Stimulated activated CD4-positive, alpha-beta T cell treated with anti-CD3 and anti-CD28 coated beads, Interleukin-15, amount 100 ng/mL, for 24 hours (primary cell): ENCODE data around the gene RASSF7.

Source experiments
- DNase-seq: peaks from one replicate; pipeline ENCODE4 v3.0.0-alpha.2; 2020

Gene RASSF7

DNA sequence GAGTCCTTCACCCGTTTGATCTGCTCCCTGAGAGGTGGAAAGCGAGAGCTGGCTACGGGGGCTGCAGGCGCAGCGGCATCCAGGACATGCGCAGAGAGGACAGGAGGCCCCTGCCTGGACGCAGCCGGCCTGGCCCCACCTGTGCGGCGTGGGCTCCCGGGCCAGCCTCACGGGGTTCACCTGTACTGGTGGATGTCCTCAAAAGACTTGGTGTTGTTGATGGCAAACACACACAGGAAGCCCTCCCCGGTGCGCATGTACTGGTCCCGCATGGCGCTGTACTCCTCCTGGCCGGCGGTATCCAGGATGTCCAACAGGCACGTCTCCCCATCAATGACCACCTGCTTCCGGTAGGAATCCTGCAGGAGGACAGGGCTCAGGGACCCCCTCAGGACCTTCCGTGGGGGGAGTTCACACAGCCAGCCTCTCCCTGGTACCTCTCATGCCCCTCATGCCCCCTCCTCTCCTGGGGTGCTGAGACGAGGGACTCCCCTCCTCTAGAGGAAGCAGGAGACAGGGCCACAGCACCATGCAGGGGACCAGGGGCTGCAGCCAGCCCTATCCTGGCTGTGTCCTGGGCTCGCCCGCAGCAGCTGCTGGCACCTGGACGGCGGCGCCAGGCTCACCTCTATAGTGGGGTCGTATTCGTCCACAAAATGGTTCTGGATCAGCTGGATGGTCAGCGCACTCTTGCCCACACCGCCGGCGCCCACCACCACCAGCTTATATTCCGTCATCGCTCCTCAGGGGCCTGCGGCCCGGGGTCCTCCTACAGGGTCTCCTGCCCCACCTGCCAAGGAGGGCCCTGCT is 27.0 kb upstream of the RASSF7 start:
- no peak for DNase-seq

DNA sequence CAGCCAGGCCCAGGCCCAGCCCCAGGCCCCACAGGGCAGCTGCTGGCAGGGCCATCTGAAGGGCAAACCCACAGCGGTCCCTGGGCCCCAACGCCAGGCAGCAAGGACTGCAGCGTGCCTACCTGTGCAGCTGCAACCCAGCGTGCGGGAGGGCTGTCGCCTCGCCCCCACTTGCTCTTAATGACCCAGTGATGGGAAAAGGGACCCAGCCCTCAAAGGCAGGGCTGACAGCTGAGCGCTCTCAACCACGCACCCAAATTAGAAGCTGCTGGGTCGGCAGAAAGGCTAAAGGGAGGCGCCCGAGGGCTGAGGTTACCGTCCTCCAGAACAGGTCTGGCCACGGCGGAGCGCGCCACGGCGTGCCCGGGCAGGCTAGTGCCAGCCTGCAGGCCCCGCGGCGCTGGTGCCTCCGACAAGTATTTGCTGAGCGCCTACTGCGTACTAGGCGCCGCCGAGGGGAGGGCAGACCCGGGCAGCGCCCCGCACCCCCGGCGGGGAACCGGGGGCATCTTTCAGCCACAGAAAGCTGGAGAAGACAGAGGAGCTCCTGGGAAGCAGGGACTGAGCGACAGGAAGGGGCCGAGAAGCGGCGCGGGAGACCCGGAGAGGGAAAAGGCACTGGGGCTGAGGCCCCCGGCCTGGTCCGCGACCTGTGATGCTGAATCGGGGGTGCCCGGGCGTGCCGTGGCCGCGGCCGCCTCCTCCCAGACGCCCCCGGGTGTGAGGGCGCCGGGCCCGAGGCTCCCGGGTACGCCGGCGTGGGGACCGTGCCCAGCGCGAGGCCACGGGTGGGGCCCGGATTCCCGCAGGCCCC is 26.2 kb upstream of the RASSF7 start:
- peak; percentile 55 for DNase-seq

DNA sequence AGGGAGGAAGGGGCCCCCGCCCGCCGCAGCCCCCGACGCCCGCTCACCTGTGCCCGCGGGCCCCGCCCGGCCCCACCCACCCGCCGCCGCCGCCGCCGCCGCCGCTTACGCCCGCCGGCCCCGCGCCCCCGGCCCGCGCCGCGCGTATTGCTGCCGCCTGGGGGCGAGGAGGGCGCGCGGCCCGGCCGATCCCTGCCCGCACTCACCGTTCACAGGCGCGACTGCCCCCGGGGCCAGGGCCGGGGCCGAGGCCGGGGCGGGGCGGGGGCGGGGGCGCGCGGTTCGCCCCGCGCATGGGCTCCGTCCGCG is 25.6 kb upstream of the RASSF7 start:
- no peak for DNase-seq

DNA sequence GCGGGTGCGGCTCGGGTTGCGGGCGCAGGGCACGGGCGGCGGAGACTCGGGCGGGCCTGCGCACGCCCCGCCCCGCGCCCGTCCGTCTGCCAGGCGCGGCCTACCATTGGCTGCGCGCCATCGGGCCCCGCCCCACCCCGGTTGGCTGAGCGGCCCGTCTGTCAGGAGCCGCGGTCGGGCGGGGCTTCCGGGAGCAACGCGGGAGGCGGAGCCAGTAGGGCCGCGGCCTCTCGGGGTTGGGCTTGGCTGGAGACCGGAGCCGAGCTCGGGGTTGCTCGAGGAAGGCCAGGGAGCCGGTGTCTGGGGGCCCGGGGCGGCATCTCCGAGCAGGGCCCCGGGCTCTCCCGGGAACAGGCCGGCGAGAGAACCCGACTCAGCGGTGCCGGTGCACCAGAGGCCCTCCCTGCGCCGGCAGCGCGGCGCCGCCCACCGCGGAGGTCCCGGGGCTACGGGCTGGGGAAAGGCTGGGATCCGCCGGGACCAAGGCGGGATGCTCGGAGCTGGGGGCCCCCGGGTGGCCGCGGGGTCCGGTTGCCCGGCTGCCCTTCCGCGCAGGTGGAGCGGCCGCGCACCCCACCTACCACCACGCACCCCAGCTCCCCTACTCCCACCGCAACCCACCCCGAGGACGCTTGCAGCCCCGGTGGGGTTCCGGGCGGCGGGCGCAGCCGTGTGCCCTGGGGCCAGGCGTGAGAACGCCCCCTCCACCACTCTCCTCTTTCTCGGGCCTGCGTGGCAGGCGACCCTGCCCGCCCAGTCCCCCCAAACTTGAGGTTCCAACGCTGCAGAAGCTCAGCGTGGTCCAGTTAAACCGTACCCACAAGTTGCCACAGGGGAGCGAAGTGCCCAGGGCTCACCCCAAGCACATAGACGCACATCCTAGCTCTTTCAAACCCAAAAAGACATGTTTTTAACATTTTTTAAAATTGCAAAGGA is 25.0 kb upstream of the RASSF7 start, which contains the start of gene HRAS:
Gene HRAS (minus strand): TSS at position 58 of the 936 bp plus-strand sequence.
- DNase-seq, result peak; percentile 97

DNA sequence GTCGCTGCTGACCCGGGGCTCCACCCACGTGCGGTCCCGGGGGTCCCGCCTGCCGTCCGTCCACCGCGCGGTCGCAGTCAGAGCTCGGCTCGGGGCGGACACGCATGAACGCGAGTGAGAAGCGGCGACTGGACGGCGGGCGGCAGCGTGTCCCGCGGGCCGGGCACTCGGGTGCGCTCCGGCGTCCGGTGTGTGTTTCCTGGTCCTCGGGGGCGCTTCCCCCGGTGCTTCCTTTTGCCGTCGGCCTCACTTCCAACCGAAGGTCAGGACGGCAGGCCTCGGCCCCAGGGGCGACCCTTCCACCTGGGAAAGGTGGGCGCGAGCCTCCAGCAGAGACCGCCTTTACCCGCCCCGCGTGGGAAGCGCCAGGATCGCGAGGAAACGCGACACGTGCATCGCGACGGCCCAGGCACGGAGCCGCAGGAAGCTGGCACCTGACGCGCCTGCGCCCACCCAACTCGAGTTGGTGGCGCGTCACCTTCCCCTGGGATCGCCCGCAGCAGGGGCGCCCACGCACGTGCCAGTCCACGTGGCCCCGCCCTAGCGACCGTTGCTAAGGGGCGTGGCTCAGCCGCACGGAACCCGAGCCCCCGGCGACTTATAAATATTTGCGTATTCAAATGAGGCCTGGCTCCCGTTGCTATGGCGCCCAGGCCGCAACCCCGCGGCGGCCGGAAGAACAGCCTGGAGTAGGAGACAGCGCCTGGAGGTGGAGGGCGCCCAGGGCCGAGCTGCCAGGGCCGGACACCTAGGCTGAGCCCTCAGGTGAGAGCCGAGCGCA is 23.7 kb upstream of the RASSF7 start, which contains the start of gene LRRC56:
Gene LRRC56 (plus strand): TSS at position 687 of the 781 bp plus-strand sequence. CDS start 3,158 bp downstream, outside the sequence.
- DNase-seq, result peak; percentile 93

DNA sequence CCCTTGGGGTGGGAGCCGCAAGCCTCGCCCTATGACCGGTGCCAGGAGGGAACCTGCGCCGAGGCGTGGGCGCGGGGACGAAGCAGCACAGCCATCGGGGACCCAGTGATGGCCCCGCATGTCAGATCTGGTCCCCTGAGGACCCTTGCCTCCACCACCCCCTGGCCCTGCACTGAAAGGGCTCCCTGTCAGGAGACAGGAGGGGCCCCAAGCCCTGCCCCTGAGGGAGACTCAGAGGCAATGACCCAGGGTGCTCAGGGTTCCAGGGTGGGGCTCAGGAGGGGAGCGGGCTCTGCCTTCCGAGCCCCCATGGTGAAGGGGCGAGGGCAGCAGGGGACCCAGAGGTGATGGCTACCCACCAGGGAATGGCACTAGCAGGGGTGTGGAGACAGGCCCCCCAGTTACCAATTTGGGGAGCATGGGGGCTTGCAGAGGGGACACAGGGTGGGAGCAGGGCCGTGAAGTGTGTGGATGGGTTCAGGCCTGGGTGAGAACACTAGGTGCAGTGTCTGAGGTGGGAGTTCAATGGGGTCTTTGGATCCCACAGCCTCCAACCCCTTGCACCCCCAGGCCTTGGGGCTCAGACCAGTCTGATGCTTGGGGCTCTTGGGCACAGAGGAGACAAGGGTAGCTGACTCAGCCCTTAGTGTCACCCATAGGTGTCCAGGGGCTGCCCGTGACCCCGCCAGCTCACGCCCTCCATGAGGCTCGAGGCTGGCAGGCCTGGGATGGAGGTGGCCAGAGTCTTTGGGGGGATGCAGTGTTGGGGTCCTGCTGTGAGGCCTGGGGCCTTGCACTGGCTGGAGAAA is 22.9 kb upstream of the RASSF7 start:
- DNase-seq, result no peak

DNA sequence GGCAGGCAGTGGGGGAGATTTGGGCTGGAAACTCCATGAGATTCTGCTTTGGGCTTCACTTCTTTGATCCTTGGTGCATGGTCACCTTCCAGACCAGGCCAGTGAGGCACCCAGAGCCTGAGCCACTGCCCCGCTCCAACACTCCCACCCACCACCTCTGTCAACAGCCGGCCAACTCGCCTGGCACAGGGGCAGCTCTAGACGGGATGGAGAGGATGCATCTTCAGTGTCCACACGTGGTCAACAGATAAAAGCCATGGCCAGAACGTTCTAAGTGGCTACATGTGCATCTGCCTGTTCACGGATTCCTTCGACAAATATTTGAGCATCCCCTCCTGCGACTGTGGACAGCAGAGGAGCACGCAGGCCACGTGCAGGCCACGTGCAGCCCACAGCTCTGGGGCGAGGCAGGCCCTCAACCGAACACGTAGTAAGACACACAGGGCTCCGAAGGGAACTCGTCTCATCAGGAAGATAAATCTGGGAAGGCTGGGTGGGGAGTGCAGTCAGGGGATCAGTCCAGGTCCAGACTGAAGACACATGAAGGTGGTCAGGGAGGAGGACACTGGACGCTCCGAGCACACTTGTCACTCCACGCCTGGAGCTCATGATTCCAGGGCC is 22.2 kb upstream of the RASSF7 start:
- no peak for DNase-seq

DNA sequence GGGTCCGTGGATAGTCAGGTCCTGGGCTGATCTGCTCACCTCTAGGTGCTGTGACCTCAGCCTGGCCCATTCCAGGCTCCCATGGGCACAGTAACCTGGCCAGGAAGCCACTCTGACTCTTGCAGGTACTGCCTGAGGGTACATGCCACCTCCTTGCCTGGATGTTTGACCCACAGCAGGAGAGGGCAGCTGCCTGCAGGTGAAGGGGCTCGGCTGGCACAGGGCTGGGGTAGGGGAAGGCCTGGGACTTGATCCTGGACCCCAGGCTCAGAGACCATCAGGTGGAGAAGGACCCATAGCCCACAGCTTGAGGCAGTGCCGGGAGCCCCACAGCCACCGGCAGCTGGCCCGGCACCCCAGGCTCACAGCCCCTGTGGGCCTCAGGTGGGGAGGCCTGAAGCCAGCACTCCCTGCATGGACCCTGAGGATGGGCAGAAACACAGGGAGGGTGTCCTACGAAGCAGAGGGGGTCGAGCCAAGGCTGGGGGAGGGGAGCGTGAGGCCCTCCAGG is 20.7 kb upstream of the RASSF7 start:
- DNase-seq, result no peak

DNA sequence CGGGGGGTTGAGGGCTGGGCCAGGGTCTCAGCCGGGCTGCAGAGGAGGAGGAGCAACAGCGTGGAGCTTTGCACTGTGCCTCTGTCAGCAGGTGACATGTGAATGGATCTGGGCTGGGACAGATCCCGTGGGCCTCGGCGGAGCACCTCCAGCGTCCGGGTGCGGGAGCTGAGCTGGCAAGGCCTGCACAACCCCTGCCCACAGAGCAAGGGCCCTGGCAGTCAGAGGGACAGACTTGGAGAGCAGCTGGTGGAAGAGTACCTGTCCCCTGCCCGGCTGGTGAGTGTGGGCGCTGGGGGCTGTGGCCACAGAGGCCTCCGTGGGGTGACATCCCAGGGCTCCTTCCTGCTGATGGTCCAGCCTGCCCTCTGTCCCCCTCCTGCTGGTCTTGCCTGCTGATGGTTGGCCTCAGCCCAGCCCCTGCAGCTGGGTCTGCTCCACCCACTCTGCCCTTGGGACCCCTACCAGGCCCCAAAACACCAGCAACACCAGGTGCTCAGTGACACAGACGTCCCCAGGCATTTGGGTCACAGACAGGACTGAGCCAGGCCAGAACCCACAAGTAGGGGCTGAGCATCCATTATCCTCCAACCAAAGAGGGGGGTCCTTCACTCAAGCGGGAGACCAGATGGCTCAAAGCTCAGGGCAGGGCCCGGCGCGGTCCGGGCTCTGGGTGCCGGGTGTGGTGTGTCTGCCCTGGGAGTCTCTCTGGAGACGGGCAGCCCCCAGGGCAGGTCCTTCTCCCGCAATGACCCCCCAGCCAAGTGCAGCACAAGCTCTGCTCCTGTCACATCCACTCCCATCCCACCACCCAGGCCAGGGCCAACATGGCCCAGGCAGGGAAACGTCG is 20.0 kb upstream of the RASSF7 start:
- no peak for DNase-seq

DNA sequence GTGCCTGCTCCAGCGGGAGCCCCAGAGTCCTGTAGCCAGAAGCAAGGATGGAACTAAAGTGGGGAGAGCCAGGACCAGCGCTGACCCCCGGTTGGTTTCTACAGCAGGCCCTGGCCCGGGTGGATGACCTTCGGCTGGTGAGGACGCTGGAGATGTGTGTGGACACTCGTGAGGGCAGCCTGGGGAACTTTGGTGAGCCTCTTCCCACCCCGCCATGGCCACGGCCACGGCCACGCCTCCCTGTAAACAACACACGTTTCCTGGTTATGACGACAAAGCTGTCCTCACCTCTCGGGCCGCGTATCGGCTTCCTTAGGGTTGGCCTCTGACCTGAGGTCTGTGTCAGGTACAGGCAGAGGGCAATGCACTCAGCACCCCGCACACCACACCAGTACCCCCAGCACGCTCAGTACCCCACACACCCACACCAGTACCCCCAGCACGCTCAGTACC is 19.3 kb upstream of the RASSF7 start:
- DNase-seq, result no peak

DNA sequence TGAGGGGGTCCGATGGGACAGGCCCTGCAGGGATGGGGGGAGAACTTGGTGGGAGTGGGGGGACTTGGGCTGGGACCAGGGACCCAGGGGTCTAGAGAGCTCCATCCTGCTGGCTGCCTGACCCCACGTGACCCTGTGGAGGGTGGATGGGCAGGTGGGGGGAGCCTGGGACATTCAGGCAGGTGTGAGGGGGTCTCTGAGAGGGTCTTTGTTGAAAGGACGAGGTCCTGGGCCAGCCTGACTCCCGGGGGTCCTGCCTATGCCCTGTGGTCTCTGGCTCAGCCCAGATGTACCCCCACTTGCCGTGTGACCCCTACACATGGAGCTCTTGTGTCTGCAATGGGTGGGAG is 16.0 kb upstream of the RASSF7 start:
- DNase-seq, result no peak

DNA sequence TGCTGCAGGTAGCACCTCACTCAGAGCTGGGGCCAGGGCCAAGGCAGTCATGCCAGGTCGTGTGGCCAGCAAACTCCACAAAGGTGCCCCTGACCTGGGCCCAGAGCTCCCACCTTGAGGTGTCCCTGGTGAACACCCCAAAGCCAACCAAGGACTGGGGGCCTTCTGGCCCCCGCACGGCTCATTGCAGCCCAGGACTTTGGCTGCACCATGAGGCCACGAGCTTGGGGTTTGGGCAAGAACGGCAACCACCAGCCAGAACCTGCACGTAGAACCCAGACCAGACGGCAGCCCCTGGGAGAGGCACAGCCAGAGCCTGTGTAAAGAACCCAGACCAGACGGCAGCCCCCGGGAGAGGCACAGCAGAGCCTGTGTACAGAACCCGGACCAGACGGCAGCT is 15.6 kb upstream of the RASSF7 start:
- DNase-seq, result no peak

DNA sequence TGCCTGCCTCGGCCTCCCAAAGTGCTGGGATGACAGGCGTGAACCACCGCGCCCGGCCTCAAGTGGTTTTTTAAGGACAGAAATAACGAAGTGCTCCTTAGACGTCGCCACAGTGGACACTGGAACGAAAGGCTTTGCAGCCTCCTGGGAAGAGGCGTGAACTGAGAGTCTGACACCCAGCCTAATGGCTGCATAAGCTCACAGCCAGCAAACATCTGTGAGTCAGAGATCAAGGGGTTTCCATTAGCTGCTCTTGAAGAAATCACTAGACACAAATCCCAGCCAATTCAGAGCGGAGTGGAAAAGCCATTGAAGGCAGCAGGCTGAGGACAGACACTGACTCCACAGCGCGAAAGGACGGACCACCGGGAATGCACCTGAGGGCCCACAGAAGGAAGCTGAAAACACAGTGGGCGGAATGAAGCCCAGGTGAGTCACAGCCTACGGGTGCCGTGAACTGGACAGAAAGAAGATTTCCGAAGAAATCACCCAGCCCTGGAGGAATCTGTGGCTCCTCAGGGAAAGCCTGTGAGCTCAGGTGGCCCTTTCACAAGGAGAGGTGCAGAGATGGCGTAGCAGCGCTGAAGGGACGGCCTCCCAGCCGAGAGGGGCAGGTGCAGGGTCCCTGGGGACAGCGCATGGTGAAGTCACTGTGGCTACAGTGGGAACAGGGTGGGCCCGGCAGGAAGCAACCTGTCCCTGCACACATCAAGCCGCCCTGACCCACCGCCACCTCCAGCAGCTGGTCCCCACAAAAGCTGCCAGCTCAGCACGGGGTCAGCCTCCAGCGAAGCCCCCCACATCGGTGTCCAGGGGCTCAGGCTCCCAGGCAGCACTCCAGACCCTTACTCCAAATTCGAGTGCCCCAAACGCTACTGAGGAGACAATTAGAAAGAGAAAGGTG is 11.8 kb upstream of the RASSF7 start:
- DNase-seq, result no peak

DNA sequence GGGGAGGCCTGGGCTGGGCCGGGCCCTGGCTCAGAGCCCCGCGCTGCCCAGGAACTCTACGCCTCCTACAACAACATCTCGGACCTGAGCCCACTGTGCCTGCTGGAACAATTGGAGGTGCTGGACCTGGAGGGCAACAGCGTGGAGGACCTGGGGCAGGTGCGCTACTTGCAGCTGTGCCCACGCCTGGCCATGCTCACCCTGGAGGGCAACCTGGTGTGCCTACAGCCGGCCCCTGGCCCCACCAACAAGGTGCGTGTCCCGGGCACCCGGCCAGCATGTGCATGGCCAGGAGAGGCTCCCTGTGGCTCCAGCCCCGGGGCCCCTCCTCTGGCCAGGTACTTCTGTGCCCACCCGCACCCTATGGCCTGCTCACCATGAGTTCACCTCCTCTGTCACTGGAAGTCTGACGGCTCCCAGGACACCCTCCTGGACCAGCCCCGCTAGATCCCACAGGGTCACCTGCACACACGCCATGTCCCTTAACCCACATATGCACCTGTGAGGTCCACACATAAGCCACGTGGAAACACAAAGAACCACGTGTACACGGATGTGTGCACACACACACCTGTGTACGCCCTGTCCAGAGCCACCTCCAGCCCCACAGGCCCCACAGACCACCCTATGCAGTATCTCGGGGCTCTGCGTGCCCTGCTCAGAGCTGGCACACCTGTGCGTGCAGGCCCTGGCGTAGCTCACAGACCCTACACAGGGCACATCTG is 10.6 kb upstream of the RASSF7 start:
- no peak for DNase-seq

DNA sequence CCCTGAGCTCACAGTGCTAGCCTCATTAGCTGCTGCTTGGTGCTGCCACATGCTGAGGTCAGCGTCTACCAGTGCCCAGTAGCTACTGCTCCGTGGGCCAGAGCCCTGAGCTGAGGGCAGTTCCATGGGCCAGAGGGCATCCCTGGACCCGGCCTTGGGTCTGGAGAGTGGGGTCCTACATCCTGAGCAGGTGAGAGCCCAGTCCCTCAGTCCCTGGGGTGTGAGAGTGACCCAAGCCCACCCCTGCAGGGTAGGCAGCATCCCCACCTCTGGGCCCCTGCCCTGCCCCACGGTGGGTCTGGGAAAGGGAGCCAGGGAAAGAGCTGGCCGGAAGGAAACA is 10.1 kb upstream of the RASSF7 start:
- no peak for DNase-seq

DNA sequence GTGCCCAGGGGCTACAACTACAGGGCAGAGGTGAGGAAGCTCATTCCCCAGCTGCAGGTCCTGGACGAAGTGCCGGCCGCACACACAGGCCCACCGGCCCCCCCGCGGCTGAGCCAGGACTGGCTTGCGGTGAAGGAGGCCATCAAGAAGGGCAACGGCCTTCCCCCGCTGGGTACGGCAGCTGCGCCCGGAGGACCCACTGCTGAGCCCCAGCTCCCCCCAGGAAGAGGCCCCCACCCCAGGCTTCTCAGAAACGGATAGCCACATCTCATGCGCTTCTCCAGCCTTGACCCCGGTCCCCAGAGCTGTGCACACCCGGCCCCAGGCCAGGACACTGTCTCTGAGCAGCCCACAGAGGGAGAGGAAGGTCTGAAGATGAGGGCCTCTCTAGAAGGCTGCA is 9.6 kb upstream of the RASSF7 start:
- DNase-seq, result no peak

DNA sequence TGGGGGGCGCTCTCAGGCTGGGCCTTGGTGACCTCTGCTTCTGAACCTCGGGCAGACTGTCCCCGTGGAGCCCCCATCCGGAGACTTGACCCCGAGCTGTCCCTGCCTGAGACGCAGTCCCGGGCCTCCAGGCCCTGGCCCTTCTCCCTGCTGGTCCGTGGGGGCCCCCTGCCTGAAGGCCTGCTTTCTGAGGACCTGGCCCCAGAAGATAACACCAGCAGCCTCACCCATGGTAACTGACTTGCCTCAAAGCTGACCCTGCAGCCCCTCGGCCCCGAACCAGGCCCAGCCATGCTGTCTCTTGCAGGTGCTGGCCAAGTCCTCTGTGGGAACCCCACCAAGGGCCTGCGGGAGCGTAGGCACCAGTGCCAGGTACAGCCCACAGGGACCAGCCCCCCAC is 9.2 kb upstream of the RASSF7 start:
- no peak for DNase-seq
